ENCODE data around the gene DENND4B.
A peak's percentile ranks its signal among the peaks of the same experiment; 100 is the strongest.

DNA sequence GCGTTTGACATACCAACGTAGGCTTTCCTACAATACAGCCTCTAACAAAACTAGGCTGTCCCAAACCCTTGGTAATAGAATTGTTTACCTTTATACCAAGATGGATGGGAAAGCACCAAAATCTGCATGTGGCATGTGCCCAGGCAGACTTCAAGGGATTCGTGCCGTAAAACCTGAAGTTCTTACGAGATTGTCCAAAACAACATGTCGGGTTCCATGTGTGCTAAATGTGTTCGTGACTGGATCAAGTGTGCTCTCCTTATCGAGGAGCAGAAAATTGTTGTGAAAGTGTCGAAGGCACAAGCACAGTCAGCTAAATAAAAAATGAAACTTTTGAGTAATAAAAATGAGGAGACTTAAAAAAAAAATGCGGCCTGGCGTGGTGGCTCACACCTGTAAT lies 49.1 kb upstream of the DENND4B start:
- no peak for TF ChIP-seq FOXM1 (IDR thresholded peaks at IDR 0.05; ENCODE audit: low read depth, low read length)
- TF ChIP-seq POLR2A (IDR thresholded peaks at IDR 0.05; ENCODE audit: low read depth, low read length): 0 out of 2 replicates have a peak, but pooled peaks have one; percentile 32
- no peak for TF ChIP-seq CEBPB (IDR thresholded peaks at IDR 0.05; ENCODE audit: borderline replicate concordance in 1 of 2, low read depth in 2 of 2, low read length in 2 of 2)
- TF ChIP-seq, protein P1, sequence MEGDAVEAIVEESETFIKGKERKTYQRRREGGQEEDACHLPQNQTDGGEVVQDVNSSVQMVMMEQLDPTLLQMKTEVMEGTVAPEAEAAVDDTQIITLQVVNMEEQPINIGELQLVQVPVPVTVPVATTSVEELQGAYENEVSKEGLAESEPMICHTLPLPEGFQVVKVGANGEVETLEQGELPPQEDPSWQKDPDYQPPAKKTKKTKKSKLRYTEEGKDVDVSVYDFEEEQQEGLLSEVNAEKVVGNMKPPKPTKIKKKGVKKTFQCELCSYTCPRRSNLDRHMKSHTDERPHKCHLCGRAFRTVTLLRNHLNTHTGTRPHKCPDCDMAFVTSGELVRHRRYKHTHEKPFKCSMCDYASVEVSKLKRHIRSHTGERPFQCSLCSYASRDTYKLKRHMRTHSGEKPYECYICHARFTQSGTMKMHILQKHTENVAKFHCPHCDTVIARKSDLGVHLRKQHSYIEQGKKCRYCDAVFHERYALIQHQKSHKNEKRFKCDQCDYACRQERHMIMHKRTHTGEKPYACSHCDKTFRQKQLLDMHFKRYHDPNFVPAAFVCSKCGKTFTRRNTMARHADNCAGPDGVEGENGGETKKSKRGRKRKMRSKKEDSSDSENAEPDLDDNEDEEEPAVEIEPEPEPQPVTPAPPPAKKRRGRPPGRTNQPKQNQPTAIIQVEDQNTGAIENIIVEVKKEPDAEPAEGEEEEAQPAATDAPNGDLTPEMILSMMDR (IDR thresholded peaks at IDR 0.05 in 2 of 3, conservative IDR thresholded peaks at IDR 0.05 in 1 of 3; ENCODE audit: control insufficient read depth in 2 of 3, extremely low read depth in 1 of 3, insufficient read depth in 1 of 3, low read depth in 3 of 3, low read length in 3 of 3): no peak
- no peak for TF ChIP-seq JUND (IDR thresholded peaks at IDR 0.05; ENCODE audit: low read depth, low read length)
- no peak for TF ChIP-seq SMAD1 (IDR thresholded peaks at IDR 0.05; ENCODE audit: low read depth, partially characterized antibody)
- TF ChIP-seq EGR1 (IDR thresholded peaks at IDR 0.05; ENCODE audit: borderline replicate concordance in 1 of 2, low read depth in 2 of 2, low read length in 2 of 2): no peak
- TF ChIP-seq EZH2 (IDR thresholded peaks at IDR 0.05; ENCODE audit: borderline replicate concordance, control insufficient read depth, low read depth, low read length): no peak
- TF ChIP-seq, protein P2, sequence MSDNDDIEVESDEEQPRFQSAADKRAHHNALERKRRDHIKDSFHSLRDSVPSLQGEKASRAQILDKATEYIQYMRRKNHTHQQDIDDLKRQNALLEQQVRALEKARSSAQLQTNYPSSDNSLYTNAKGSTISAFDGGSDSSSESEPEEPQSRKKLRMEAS (IDR thresholded peaks at IDR 0.05; ENCODE audit: low read depth, low read length): no peak
- TF ChIP-seq BMI1 (IDR thresholded peaks at IDR 0.05; ENCODE audit: borderline replicate concordance): no peak
- no peak for TF ChIP-seq POLR2AphosphoS5 (IDR thresholded peaks at IDR 0.05; ENCODE audit: low read length)
- TF ChIP-seq ZZZ3 (IDR thresholded peaks at IDR 0.05; ENCODE audit: control insufficient read depth, insufficient read length, low read depth): no peak
- no peak for TF ChIP-seq ZNF384 (IDR thresholded peaks at IDR 0.05; ENCODE audit: borderline replicate concordance, low read depth, low read length)

All from GM12878 (cell line).